H9 (cell line): Measurements from ENCODE around the gene PXYLP1. TPM values are rescaled to one million over a fixed set of nuclear protein-coding genes. Genes with fewer than 3 reads are reported as not detected.

Source experiments
- DNase-seq: peaks from one replicate; pipeline ENCODE4 v3.0.0-alpha.2; 2017
- H2AFZ ChIP-seq: one replicate; pipeline ENCODE4 v1.6.1; 2013; ENCODE audit warnings: mild to moderate bottlenecking, low read length, control low read depth, moderate library complexity
- H2AK5ac ChIP-seq: 2 replicates; pipeline ENCODE4 v1.6.1; 2013; ENCODE audit warnings: low read length, control low read depth, mixed read lengths; ENCODE audit not compliant: insufficient read length
- H2BK120ac ChIP-seq: one replicate; pipeline ENCODE4 v1.6.1; 2013; ENCODE audit warnings: low read depth, mild to moderate bottlenecking, low read length, control low read depth, inconsistent platforms; ENCODE audit not compliant: poor library complexity, severe bottlenecking
- H2BK12ac ChIP-seq: 2 replicates; pipeline ENCODE4 v1.6.1; 2013; ENCODE audit warnings: low read length, control low read depth, mixed read lengths, low read depth; ENCODE audit not compliant: insufficient read length
- H2BK15ac ChIP-seq: 2 replicates; pipeline ENCODE4 v1.6.1; 2013; ENCODE audit warnings: low read depth, low read length, control low read depth
- H2BK20ac ChIP-seq: one replicate; pipeline ENCODE4 v1.6.1; 2013; ENCODE audit warnings: low read depth, mild to moderate bottlenecking, low read length, control low read depth, inconsistent platforms; ENCODE audit not compliant: poor library complexity, severe bottlenecking
- H2BK5ac ChIP-seq: 2 replicates; pipeline ENCODE4 v1.6.1; 2013; ENCODE audit warnings: low read length, control low read depth, mixed read lengths; ENCODE audit not compliant: insufficient read length
- H3K14ac ChIP-seq: 2 replicates; pipeline ENCODE4 v1.6.1; 2013; ENCODE audit warnings: low read length, control low read depth; ENCODE audit not compliant: insufficient read depth
- H3K18ac ChIP-seq: 2 replicates; pipeline ENCODE4 v1.6.1; 2013; ENCODE audit warnings: low read depth, mild to moderate bottlenecking, mixed read lengths, low read length, control low read depth; ENCODE audit not compliant: insufficient read length
- H3K23ac ChIP-seq: 2 replicates; pipeline ENCODE4 v1.6.1; 2013; ENCODE audit warnings: low read length, control low read depth, mixed read lengths, low read depth; ENCODE audit not compliant: insufficient read length
- H3K23me2 ChIP-seq: 2 replicates; pipeline ENCODE4 v1.6.1; 2013; ENCODE audit warnings: low read depth, mild to moderate bottlenecking, mixed read lengths, low read length, control low read depth; ENCODE audit not compliant: insufficient read length, poor library complexity, severe bottlenecking
- H3K27ac ChIP-seq: 2 replicates; pipeline ENCODE4 v1.5.1; 2013; ENCODE audit warnings: low read length, control low read depth, mixed read lengths, low read depth; ENCODE audit not compliant: insufficient read length
- H3K27me3 ChIP-seq: 2 replicates; pipeline ENCODE4 v1.6.1; 2013; ENCODE audit warnings: low read length, control low read depth, inconsistent platforms; ENCODE audit not compliant: insufficient read depth
- H3K4ac ChIP-seq: 2 replicates; pipeline ENCODE4 v1.6.1; 2013; ENCODE audit warnings: low read depth, mild to moderate bottlenecking, control low read depth, inconsistent platforms, low read length, moderate library complexity
- H3K4me1 ChIP-seq: 2 replicates; pipeline ENCODE4 v1.6.1; 2013; ENCODE audit warnings: low read length, control low read depth, inconsistent platforms; ENCODE audit not compliant: insufficient read depth
- H3K4me2 ChIP-seq: 2 replicates; pipeline ENCODE4 v1.6.1; 2013; ENCODE audit warnings: low read length, control low read depth, mixed read lengths; ENCODE audit not compliant: insufficient read length, insufficient read depth
- H3K56ac ChIP-seq: 2 replicates; pipeline ENCODE4 v1.6.1; 2013; ENCODE audit warnings: low read depth, mild to moderate bottlenecking, mixed read lengths, low read length, control low read depth; ENCODE audit not compliant: insufficient read length
- H3K79me1 ChIP-seq: 2 replicates; pipeline ENCODE4 v1.6.1; 2013; ENCODE audit warnings: low read depth, mild to moderate bottlenecking, moderate library complexity, low read length, control low read depth, inconsistent platforms; ENCODE audit not compliant: insufficient read depth, poor library complexity, severe bottlenecking
- H3K79me2 ChIP-seq: 2 replicates; pipeline ENCODE4 v1.6.1; 2013; ENCODE audit warnings: low read length, control low read depth, inconsistent platforms; ENCODE audit not compliant: insufficient read depth
- H3K9ac ChIP-seq: 2 replicates; pipeline ENCODE4 v1.6.1; 2013; ENCODE audit warnings: low read length, control low read depth, mixed read lengths; ENCODE audit not compliant: insufficient read length; ENCODE audit errors: extremely low read depth
- H3K9me3 ChIP-seq: one replicate; pipeline ENCODE4 v1.6.1; 2013; ENCODE audit warnings: low read depth, low read length, inconsistent platforms; ENCODE audit not compliant: control insufficient read depth
- H3T11ph ChIP-seq: one replicate; pipeline ENCODE4 v1.6.1; 2013; ENCODE audit warnings: mild to moderate bottlenecking, low read length, control low read depth, inconsistent platforms
- H4K20me1 ChIP-seq: one replicate; pipeline ENCODE4 v1.6.1; 2013; ENCODE audit not compliant: control insufficient read depth, insufficient read length, insufficient read depth
- H4K5ac ChIP-seq: 2 replicates; pipeline ENCODE4 v1.6.1; 2013; ENCODE audit warnings: low read depth, mild to moderate bottlenecking, mixed read lengths, low read length, control low read depth; ENCODE audit not compliant: insufficient read length
- H4K8ac ChIP-seq: replicated peaks from 2 replicates; pipeline ENCODE4 v1.6.1; 2013; ENCODE audit warnings: low read length, control low read depth, mixed read lengths, low read depth; ENCODE audit not compliant: insufficient read length
- H4K91ac ChIP-seq: 2 replicates; pipeline ENCODE4 v1.6.1; 2013; ENCODE audit warnings: low read depth, mild to moderate bottlenecking, moderate library complexity, mixed read lengths, low read length, control low read depth; ENCODE audit not compliant: insufficient read length
- H3K27ac Mint-ChIP-seq, 3 experiments: 2 replicates in 2 of 3; 3 replicates in 1 of 3; pipeline ENCODE4 v1.8.0; 2020 to 2021; ENCODE audit warnings: mixed read lengths in 3 of 3, mild to moderate bottlenecking in 1 of 3, moderate library complexity in 1 of 3
- H3K27me3 Mint-ChIP-seq: 2 replicates; pipeline ENCODE4 v1.8.0; 2021; ENCODE audit warnings: low read depth, mild to moderate bottlenecking, moderate library complexity, mixed read lengths
- H3K36me3 Mint-ChIP-seq, 3 experiments: 2 replicates in 2 of 3; 3 replicates in 1 of 3; pipeline ENCODE4 v1.8.0; 2020 to 2021; ENCODE audit warnings: low read depth in 3 of 3, mixed read lengths in 3 of 3; ENCODE audit not compliant: insufficient read depth in 1 of 3
- H3K4me1 Mint-ChIP-seq, 2 experiments: 2 replicates each; pipeline ENCODE4 v1.8.0; 2020; ENCODE audit warnings: mixed read lengths in 2 of 2
- H3K4me3 Mint-ChIP-seq, 2 experiments: 2 replicates in 1 of 2; 3 replicates in 1 of 2; pipeline ENCODE4 v1.8.0; 2020 to 2021; ENCODE audit warnings: mild to moderate bottlenecking in 2 of 2, mixed read lengths in 2 of 2, moderate library complexity in 1 of 2
- H3K9me3 Mint-ChIP-seq, 2 experiments: 2 replicates in 1 of 2; 3 replicates in 1 of 2; pipeline ENCODE4 v1.8.0; 2020; ENCODE audit warnings: mild to moderate bottlenecking in 2 of 2, mixed read lengths in 2 of 2, moderate library complexity in 1 of 2
- CTCF ChIP-seq: fragments of 200-600 bp; sonication (generic); conservative IDR thresholded peaks from 3 replicates; pipeline ENCODE4 v1.8.0; 2021; ENCODE audit warnings: antibody characterized with exemption, mild to moderate bottlenecking
- WGBS: extraction: QIAGEN DNeasy Blood & Tissue Kit; methylation state at CpG from one replicate; pipeline ENCODE4 v1.1.7; 2013; ENCODE audit warnings: missing lambda C conversion rate, low lambda C conversion rate, mixed read lengths; ENCODE audit not compliant: insufficient read length; ENCODE audit errors: extremely low coverage; 5-methylcytosine and 5-hydroxymethylcytosine counted together
- total RNA-seq: library from RNA; stranded (reverse); gene quantifications from 2 replicates; pipeline ENCODE4 v1.2.1, GENCODE V29; 2021

Gene PXYLP1
- total RNA-seq, 1 experiment from 2014 or later, result 17.9 TPM

- H3K79me2 ChIP-seq, result no peaks in the 10 kb centered on the region
- H4K5ac ChIP-seq, result no peak overlapping the region
- TF ChIP-seq CTCF, result no peak
- no peak overlapping the region for H2BK5ac ChIP-seq
- H2BK20ac ChIP-seq, result no peak overlapping the region
- peak; percentile 63 for DNase-seq
- H3K23me2 ChIP-seq, result peaks cover 14% of the 10 kb centered on the region
- no peak overlapping the region for H2BK15ac ChIP-seq
- H3K4me2 ChIP-seq, result peak overlapping the region; percentile 85
- H3K79me1 ChIP-seq, result no peaks in the 10 kb centered on the region
- no peak overlapping the region for H3K56ac ChIP-seq
- no peaks in the 10 kb centered on the region for H4K20me1 ChIP-seq
- Mint-ChIP-seq H3K27ac (peak overlapping the region in 2 of 3 experiments; percentile 24 to 26; a peak in 2 of 7 replicates), H3K4me3 (peak overlapping the region; percentile 67 to 84), H3K4me1 (peaks cover 50 to 57% of the 10 kb centered on the region in 2 experiments), H3K36me3 (peaks cover 0 to 17% (median 13%) of the 10 kb centered on the region in 3 experiments; a peak in 5 of 7 replicates), H3K9me3 (no peaks in the 10 kb centered on the region), H3K27me3 (peaks cover 34% of the 10 kb centered on the region)
- H3K14ac ChIP-seq, result peak overlapping the region; percentile 89
- H3K9me3 ChIP-seq, result no peaks in the 10 kb centered on the region
- H3K27ac ChIP-seq, result no peak overlapping the region
- peak overlapping the region; percentile 55 for H3K9ac ChIP-seq
- H4K91ac ChIP-seq, result no peak overlapping the region
- no CpG with 5 or more reads among the region's 71 CpGs for WGBS
- H3K4me1 ChIP-seq, result peaks cover 3% of the 10 kb centered on the region; the same call in 1 of the 2 replicates
- H3T11ph ChIP-seq, result no peak overlapping the region
- H2AFZ ChIP-seq, result no peak overlapping the region
- peaks cover 7% of the 10 kb centered on the region; the same call in 1 of the 2 replicates for H3K27me3 ChIP-seq
- no peak overlapping the region for H2AK5ac ChIP-seq
- H2BK120ac ChIP-seq, result no peak overlapping the region
- no peak overlapping the region for H3K4ac ChIP-seq
- no peak overlapping the region for H4K8ac ChIP-seq
- peak overlapping the region; percentile 61 for H3K18ac ChIP-seq
- H3K23ac ChIP-seq, result no peak overlapping the region
- H2BK12ac ChIP-seq, result no peak overlapping the region
These were observed 563 bp downstream of the PXYLP1 start for GRCh38 chr3:141231952-141232823.
